MM.1S (cell line): ENCODE results near the gene ZNF568.

ENCODE experiments used
- EZH2 ChIP-seq: fragments of 300-600 bp; sonication (generic); optimal IDR thresholded peaks from 2 replicates; pipeline ENCODE3; 2017; ENCODE audit warnings: low read depth, mild to moderate bottlenecking, antibody characterized with exemption, low read length, mixed read lengths
- EZH2phosphoT487 ChIP-seq: fragments of 300-600 bp; sonication (generic); IDR thresholded peaks from 2 replicates; pipeline ENCODE4 v1.6.1; 2018; ENCODE audit warnings: antibody characterized with exemption, low read length
- TF ChIP-seq, protein P1 (sequence below): fragments of 300-600 bp; sonication (generic); IDR thresholded peaks from 2 replicates; pipeline ENCODE4 v1.5.1; 2016; ENCODE audit warnings: antibody characterized with exemption, low read length, mixed read lengths

DNA sequence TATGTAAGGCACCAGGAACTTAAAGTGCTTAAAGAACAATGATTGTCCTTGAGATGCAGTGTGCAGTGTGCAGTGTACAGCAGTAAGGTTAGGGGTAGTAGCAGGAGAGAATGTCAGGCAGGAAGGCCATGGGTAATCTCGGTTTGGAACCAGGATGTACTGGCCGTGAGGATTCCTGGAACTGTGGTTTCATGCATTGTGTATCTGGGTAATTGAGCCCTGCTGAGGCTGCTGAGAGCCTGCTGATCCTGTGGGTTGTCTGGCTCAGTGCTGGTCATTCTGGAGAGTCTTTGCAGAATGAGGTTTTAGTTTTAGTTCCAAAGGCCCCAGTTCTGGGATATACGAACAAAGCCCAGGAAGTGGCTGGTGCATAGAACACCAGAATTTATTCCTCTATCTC is 71.0 kb downstream of the ZNF568 start:
- TF ChIP-seq, protein P1, sequence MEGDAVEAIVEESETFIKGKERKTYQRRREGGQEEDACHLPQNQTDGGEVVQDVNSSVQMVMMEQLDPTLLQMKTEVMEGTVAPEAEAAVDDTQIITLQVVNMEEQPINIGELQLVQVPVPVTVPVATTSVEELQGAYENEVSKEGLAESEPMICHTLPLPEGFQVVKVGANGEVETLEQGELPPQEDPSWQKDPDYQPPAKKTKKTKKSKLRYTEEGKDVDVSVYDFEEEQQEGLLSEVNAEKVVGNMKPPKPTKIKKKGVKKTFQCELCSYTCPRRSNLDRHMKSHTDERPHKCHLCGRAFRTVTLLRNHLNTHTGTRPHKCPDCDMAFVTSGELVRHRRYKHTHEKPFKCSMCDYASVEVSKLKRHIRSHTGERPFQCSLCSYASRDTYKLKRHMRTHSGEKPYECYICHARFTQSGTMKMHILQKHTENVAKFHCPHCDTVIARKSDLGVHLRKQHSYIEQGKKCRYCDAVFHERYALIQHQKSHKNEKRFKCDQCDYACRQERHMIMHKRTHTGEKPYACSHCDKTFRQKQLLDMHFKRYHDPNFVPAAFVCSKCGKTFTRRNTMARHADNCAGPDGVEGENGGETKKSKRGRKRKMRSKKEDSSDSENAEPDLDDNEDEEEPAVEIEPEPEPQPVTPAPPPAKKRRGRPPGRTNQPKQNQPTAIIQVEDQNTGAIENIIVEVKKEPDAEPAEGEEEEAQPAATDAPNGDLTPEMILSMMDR, result no peak
- TF ChIP-seq EZH2 (no peak), EZH2phosphoT487 (no peak)
